ENCODE results near the gene BMI1. TPM values are rescaled to one million over a fixed set of nuclear protein-coding genes. Genes with fewer than 3 reads are reported as not detected.

BMI1 gene
- total and polyA plus RNA-seq, 2 of the 4 experiments (the other 2 are of a cell fraction), result 19.7 to 25.8 TPM

DNA sequence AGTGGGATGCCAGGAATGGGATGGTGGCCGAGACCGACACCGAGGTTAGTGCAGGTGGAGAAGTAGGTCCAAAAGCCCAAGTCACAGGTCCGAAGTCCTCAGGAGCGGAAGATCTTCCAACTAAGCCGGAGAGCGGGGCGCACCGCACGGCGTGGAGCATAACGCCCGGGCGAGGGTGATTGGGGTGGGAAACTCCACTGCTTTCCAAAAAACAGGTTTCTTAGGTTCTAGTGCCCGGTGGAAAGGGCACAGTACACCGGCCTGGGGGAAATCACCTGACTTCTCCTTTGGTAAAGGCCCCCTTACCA is 13.0 kb downstream of the BMI1 start:
- Histone ChIP-seq H3K56ac (ENCODE audit: extremely low read depth, insufficient read depth, low read length) (no peak overlapping the region), H3K27me3 (ENCODE audit: control insufficient read depth, insufficient read depth, low read length) (peaks cover 53% of the 10 kb centered on the region), H2BK20ac (ENCODE audit: low read depth, low read length) (no peak overlapping the region), H4K91ac (ENCODE audit: insufficient read depth, low read depth, low read length) (no peak overlapping the region), H3K4ac (ENCODE audit: low read depth, low read length) (no peak overlapping the region), H2AFZ (replicated peaks; ENCODE audit: low read length, poor library complexity) (no peak overlapping the region), H3K4me2 (ENCODE audit: low read depth, low read length) (no peak overlapping the region), H4K20me1 (ENCODE audit: insufficient read depth, low read length) (no peaks in the 10 kb centered on the region), H3K23ac (ENCODE audit: low read depth, low read length) (no peak overlapping the region), H3K14ac (replicated peaks; ENCODE audit: low read depth, low read length) (no peak overlapping the region), H3K36me3 (ENCODE audit: control insufficient read depth, insufficient read depth, low read length) (peaks cover 5% of the 10 kb centered on the region), H2AK9ac (replicated peaks; ENCODE audit: low read depth, low read length, poor library complexity) (no peak overlapping the region), H3K27ac (ENCODE audit: insufficient read depth, low read length) (no peak overlapping the region), H3K9me3 (ENCODE audit: control insufficient read depth, insufficient read depth, low read length) (peaks cover 21% of the 10 kb centered on the region), H3K79me1 (ENCODE audit: low read depth in 1 of 2, low read length in 2 of 2) (peaks cover 0 to 3% of the 10 kb centered on the region in 2 experiments; a peak in 1 of 4 replicates), H3K4me3 (ENCODE audit: insufficient read depth, low read depth, low read length) (no peak overlapping the region), H3K9me1 (ENCODE audit: insufficient read depth, low read length) (0 out of 2 replicates have a peak, but pooled peaks cover 2% of the 10 kb centered on the region), H4K5ac (ENCODE audit: low read depth, low read length) (no peak overlapping the region), H3K4me1 (ENCODE audit: control insufficient read depth, insufficient read depth, low read length) (no peaks in the 10 kb centered on the region), H2BK5ac (ENCODE audit: low read depth, low read length, poor library complexity, severe bottlenecking) (no peak overlapping the region), H4K8ac (ENCODE audit: low read depth in 2 of 2, low read length in 2 of 2) (no peak overlapping the region), H2BK15ac (ENCODE audit: low read depth, low read length) (no peak overlapping the region), H3K18ac (ENCODE audit: low read depth, low read length) (no peak overlapping the region), H2AK5ac (ENCODE audit: low read depth, low read length) (no peak overlapping the region), H3K9ac (ENCODE audit: low read depth, low read length) (no peak overlapping the region), H2BK120ac (ENCODE audit: low read depth, low read length) (no peak overlapping the region)
- TF ChIP-seq, protein P1, sequence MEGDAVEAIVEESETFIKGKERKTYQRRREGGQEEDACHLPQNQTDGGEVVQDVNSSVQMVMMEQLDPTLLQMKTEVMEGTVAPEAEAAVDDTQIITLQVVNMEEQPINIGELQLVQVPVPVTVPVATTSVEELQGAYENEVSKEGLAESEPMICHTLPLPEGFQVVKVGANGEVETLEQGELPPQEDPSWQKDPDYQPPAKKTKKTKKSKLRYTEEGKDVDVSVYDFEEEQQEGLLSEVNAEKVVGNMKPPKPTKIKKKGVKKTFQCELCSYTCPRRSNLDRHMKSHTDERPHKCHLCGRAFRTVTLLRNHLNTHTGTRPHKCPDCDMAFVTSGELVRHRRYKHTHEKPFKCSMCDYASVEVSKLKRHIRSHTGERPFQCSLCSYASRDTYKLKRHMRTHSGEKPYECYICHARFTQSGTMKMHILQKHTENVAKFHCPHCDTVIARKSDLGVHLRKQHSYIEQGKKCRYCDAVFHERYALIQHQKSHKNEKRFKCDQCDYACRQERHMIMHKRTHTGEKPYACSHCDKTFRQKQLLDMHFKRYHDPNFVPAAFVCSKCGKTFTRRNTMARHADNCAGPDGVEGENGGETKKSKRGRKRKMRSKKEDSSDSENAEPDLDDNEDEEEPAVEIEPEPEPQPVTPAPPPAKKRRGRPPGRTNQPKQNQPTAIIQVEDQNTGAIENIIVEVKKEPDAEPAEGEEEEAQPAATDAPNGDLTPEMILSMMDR (conservative IDR thresholded peaks at IDR 0.05; ENCODE audit: low read depth, low read length), result no peak
- no peak for TF ChIP-seq MAZ (IDR thresholded peaks at IDR 0.05; ENCODE audit: borderline replicate concordance, low read depth, low read length)
- TF ChIP-seq RFX5 (IDR thresholded peaks at IDR 0.05; ENCODE audit: low read depth, low read length), result no peak
- TF ChIP-seq, protein P2, sequence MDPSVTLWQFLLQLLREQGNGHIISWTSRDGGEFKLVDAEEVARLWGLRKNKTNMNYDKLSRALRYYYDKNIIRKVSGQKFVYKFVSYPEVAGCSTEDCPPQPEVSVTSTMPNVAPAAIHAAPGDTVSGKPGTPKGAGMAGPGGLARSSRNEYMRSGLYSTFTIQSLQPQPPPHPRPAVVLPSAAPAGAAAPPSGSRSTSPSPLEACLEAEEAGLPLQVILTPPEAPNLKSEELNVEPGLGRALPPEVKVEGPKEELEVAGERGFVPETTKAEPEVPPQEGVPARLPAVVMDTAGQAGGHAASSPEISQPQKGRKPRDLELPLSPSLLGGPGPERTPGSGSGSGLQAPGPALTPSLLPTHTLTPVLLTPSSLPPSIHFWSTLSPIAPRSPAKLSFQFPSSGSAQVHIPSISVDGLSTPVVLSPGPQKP (IDR thresholded peaks at IDR 0.05; ENCODE audit: borderline replicate concordance, low read depth, low read length), result no peak
- no peak for TF ChIP-seq BHLHE40 (IDR thresholded peaks at IDR 0.05; ENCODE audit: low read depth, low read length)
- no peak for TF ChIP-seq CHD1 (IDR thresholded peaks at IDR 0.05; ENCODE audit: low read depth, low read length)
- TF ChIP-seq RAD21 (IDR thresholded peaks at IDR 0.05; ENCODE audit: low read length), result no peak
- TF ChIP-seq NFE2L2 (IDR thresholded peaks at IDR 0.05; ENCODE audit: low read depth, low read length), result no peak
- TF ChIP-seq CEBPB (IDR thresholded peaks at IDR 0.05; ENCODE audit: low read depth, low read length), result no peak
- TF ChIP-seq, protein P3, sequence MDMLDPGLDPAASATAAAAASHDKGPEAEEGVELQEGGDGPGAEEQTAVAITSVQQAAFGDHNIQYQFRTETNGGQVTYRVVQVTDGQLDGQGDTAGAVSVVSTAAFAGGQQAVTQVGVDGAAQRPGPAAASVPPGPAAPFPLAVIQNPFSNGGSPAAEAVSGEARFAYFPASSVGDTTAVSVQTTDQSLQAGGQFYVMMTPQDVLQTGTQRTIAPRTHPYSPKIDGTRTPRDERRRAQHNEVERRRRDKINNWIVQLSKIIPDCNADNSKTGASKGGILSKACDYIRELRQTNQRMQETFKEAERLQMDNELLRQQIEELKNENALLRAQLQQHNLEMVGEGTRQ (IDR thresholded peaks at IDR 0.05; ENCODE audit: low read depth, low read length), result no peak
- no peak for TF ChIP-seq MAFK (IDR thresholded peaks at IDR 0.05; ENCODE audit: low read depth, low read length)
- no peak for TF ChIP-seq POLR2A (IDR thresholded peaks at IDR 0.05; ENCODE audit: low read depth, low read length)
- no peak for TF ChIP-seq SMC3 (IDR thresholded peaks at IDR 0.05; ENCODE audit: low read depth, low read length)
- WGBS, 2 experiments (ENCODE audit: extremely low coverage in 2 of 2, insufficient read length in 1 of 2), result 74% methylated on average over 11 of the region's 16 CpGs; no CpG with 5 or more reads in 1 of the 2 experiments
- dilution Hi-C loops (cut with HindIII; ENCODE audit: low sequenced_read_pairs, unreplicated experiment) (no loop called here), intact Hi-C loops (cut with micrococcal nuclease) (no loop called here), in situ Hi-C loops (cut with MboI; ENCODE audit: low sequenced_read_pairs) (no loop called here)
- BruUV-seq (replicated peaks), result no TSS peak
- CTCF ChIA-PET, result no interaction called here
- DNase-seq, result no peak
- POLR2A ChIA-PET (ENCODE audit: unreplicated experiment), result no interaction called here
- no peak for ATAC-seq (ENCODE audit: low read depth)
